Lower leg skin (tissue), 3 donors: ENCODE data around the gene POTEE.
"Not testable (repeated sequence)": the region's sequence is repeated elsewhere in the genome, so short reads cannot be mapped to it uniquely, and the experiment has no call there.

Source experiments
- CTCF ChIP-seq, 3 donors: fragments of 450-650 bp; IDR thresholded peaks; one replicate each; pipeline ENCODE4 v1.5.1; 2016; ENCODE audit warnings: antibody characterized with exemption in 3 of 3, mild to moderate bottlenecking in 3 of 3, moderate library complexity in 2 of 3
- POLR2A ChIP-seq, 2 donors: fragments of 450-650 bp; IDR thresholded peaks; one replicate each; pipeline ENCODE4 v1.6.1; 2016 to 2017; ENCODE audit warnings: antibody characterized with exemption in 2 of 2, mild to moderate bottlenecking in 1 of 2, moderate library complexity in 1 of 2

GRCh38 chr2:131178050-131178449, 31.3 kb upstream of the POTEE start:
- TF ChIP-seq CTCF, POLR2A (IDR thresholded peaks at IDR 0.05): not testable (repeated sequence)
